CD14-positive monocyte (primary cell): Measurements from ENCODE around the gene CHAT. TPM values are rescaled to one million over a fixed set of nuclear protein-coding genes. Genes with fewer than 3 reads are reported as not detected.
A peak's percentile ranks its signal among the peaks of the same experiment; 100 is the strongest.

Experiments used
- DNase-seq, 3 donors: peaks; one replicate each; pipeline ENCODE4 v3.0.0-alpha.2; 2011 to 2022
- H2AFZ ChIP-seq: 2 replicates; pipeline ENCODE4 v1.6.0; 2012; ENCODE audit warnings: mild to moderate bottlenecking, low read depth, low read length, inconsistent platforms; ENCODE audit not compliant: insufficient read depth, poor library complexity, severe bottlenecking
- H3K27ac ChIP-seq, 2 donors: 1 replicate in 1 of 2; 2 replicates in 1 of 2; pipeline ENCODE4 v1.5.1; 2012 to 2013; ENCODE audit warnings: low read length in 2 of 2, control low read depth in 1 of 2, inconsistent platforms in 1 of 2, low read depth in 1 of 2, mild to moderate bottlenecking in 1 of 2
- H3K27me3 ChIP-seq, 2 donors: one replicate each; pipeline versions ENCODE4 v1.6.0 to v1.6.1; 2011 to 2013; ENCODE audit warnings: low read length in 2 of 2; ENCODE audit not compliant: control insufficient read depth in 2 of 2, insufficient read depth in 2 of 2
- H3K36me3 ChIP-seq, 2 donors: replicated peaks in 1 of 2; 1 replicate in 1 of 2; 2 replicates in 1 of 2; pipeline versions ENCODE4 v1.5.1 to v1.6.1; 2012 to 2013; ENCODE audit warnings: low read length in 2 of 2, control low read depth in 1 of 2, inconsistent platforms in 1 of 2, mild to moderate bottlenecking in 1 of 2; ENCODE audit not compliant: insufficient read depth in 2 of 2, control insufficient read depth in 1 of 2
- H3K4me1 ChIP-seq, 2 donors: 1 replicate in 1 of 2; 2 replicates in 1 of 2; pipeline versions ENCODE4 v1.5.1 to v1.6.1; 2012 to 2013; ENCODE audit warnings: low read length in 2 of 2, control low read depth in 1 of 2, inconsistent platforms in 1 of 2, mild to moderate bottlenecking in 1 of 2, moderate library complexity in 1 of 2; ENCODE audit not compliant: insufficient read depth in 2 of 2, control insufficient read depth in 1 of 2
- H3K4me2 ChIP-seq: replicated peaks from 2 replicates; pipeline ENCODE3; 2012; ENCODE audit warnings: low read length, moderate library complexity, mild to moderate bottlenecking; ENCODE audit not compliant: poor library complexity, severe bottlenecking; ENCODE audit errors: extremely low read depth
- H3K4me3 ChIP-seq, 3 experiments: fragments of 200-600 bp in 1 of 3; sonication (generic) in 1 of 3; replicated peaks in 1 of 3; 1 replicate in 2 of 3; 2 replicates in 1 of 3; pipeline ENCODE4 v1.5.1; 2011 to 2013; ENCODE audit warnings: low read length in 3 of 3, mild to moderate bottlenecking in 3 of 3, control low read depth in 2 of 3, low read depth in 2 of 3, inconsistent platforms in 1 of 3, moderate library complexity in 1 of 3
- H3K79me2 ChIP-seq: 2 replicates; pipeline ENCODE4 v1.6.0; 2012; ENCODE audit warnings: mild to moderate bottlenecking, control low read depth, inconsistent platforms, low read length, moderate library complexity; ENCODE audit not compliant: insufficient read depth
- H3K9ac ChIP-seq: 2 replicates; pipeline ENCODE4 v1.6.0; 2017; ENCODE audit warnings: low read length, mild to moderate bottlenecking; ENCODE audit not compliant: insufficient read depth, poor library complexity, severe bottlenecking
- H3K9me3 ChIP-seq, 2 donors: replicated peaks in 1 of 2; 1 replicate in 1 of 2; 2 replicates in 1 of 2; pipeline versions ENCODE4 v1.5.1 to v1.6.1; 2012 to 2013; ENCODE audit warnings: low read length in 2 of 2, control low read depth in 1 of 2; ENCODE audit not compliant: control insufficient read depth in 1 of 2, insufficient read depth in 1 of 2
- H4K20me1 ChIP-seq: 2 replicates; pipeline ENCODE4 v1.6.0; 2012; ENCODE audit warnings: mild to moderate bottlenecking, low read length, control low read depth, moderate library complexity; ENCODE audit not compliant: insufficient read depth
- H3K27ac Mint-ChIP-seq, 7 donors: one replicate each; pipeline ENCODE4 v1.8.0; 2020; ENCODE audit warnings: mild to moderate bottlenecking in 7 of 7, mixed read lengths in 7 of 7, moderate library complexity in 6 of 7, inconsistent platforms in 2 of 7
- H3K27me3 Mint-ChIP-seq, 3 donors: one replicate each; pipeline ENCODE4 v1.8.0; 2021 to 2022; ENCODE audit warnings: low read depth in 3 of 3, mild to moderate bottlenecking in 3 of 3, mixed read lengths in 3 of 3, moderate library complexity in 3 of 3, inconsistent platforms in 1 of 3
- H3K36me3 Mint-ChIP-seq, 2 donors: one replicate each; pipeline ENCODE4 v1.8.0; 2020; ENCODE audit warnings: mixed read lengths in 2 of 2, inconsistent platforms in 1 of 2, mild to moderate bottlenecking in 1 of 2
- H3K4me1 Mint-ChIP-seq: one replicate; pipeline ENCODE4 v1.8.0; 2020; ENCODE audit warnings: mild to moderate bottlenecking, mixed read lengths
- H3K4me3 Mint-ChIP-seq, 2 donors: one replicate each; pipeline ENCODE4 v1.8.0; 2020; ENCODE audit warnings: mild to moderate bottlenecking in 2 of 2, mixed read lengths in 2 of 2, moderate library complexity in 1 of 2
- H3K9me3 Mint-ChIP-seq, 7 donors: one replicate each; pipeline ENCODE4 v1.8.0; 2020 to 2022; ENCODE audit warnings: mixed read lengths in 7 of 7, mild to moderate bottlenecking in 6 of 7, moderate library complexity in 6 of 7, inconsistent platforms in 2 of 7
- WGBS: methylation state at CpG from one replicate; pipeline ENCODE4 v1.1.5; 2013; ENCODE audit warnings: missing lambda C conversion rate; ENCODE audit not compliant: insufficient coverage; 5-methylcytosine and 5-hydroxymethylcytosine counted together
- intact Hi-C, 2 donors: fragments of 100-400 bp; cut with micrococcal nuclease; formaldehyde crosslinking; loops; one replicate each; pipeline versions ENCODE4 v1.15.0 to v1.15.1; 2023
- polyA minus RNA-seq: library from RNA; depleted of rRNA, polyadenylated mRNA; stranded (reverse); fragments of >200 nt; gene quantifications from 2 replicates; pipeline ENCODE4 v1.2.3, GENCODE V29; 2012
- polyA plus RNA-seq, 3 donors: library from polyadenylated mRNA; depleted of rRNA in 1 of 3; unstranded in 2 of 3; stranded (reverse) in 1 of 3; fragments of 300-500 nt in 2 of 3; fragments of >200 nt in 1 of 3; fragmentation: Illumina TruSeq in 2 of 3; gene quantifications; 1 replicate in 2 of 3; 2 replicates in 1 of 3; pipeline ENCODE4 v1.2.3, GENCODE V29; 2012 to 2021
- total RNA-seq, 12 experiments: library from RNA in 1 of 12; stranded (reverse) in 1 of 12; fragments of 120-200 nt in 1 of 12; gene quantifications; one replicate each; pipeline ENCODE4 v1.2.4 and lab custom pipeline; 2013 to 2026; ENCODE audit warnings: mixed read lengths in 6 of 12, inconsistent platforms in 1 of 12
- TF ChIP-seq, protein P1 (sequence below): fragments of 200-600 bp; IDR thresholded peaks from one replicate; pipeline ENCODE4 v1.8.0; 2022; ENCODE audit warnings: antibody characterized with exemption, mild to moderate bottlenecking

Gene CHAT
- not detected for total RNA-seq (2013)
- polyA plus RNA-seq (not detected), polyA minus RNA-seq (not detected in 2 replicates), total RNA-seq (lab: John Stamatoyannopoulos, UW) (0 to 1.3 (median 0.03) reads per million in 11 experiments)

- Histone ChIP-seq H3K4me1 (no peaks in the 10 kb centered on the region), H3K9ac (no peak within 1 kb of the TSS), H3K27ac (no peak within 1 kb of the TSS), H3K79me2 (no peaks in the 10 kb centered on the region), H3K9me3 (peaks cover 0 to 32% of the 10 kb centered on the region in 2 donors), H3K36me3 (no peaks in the 10 kb centered on the region), H3K4me2 (no peak within 1 kb of the TSS), H4K20me1 (no peaks in the 10 kb centered on the region), H3K27me3 (peaks cover 31 to 73% of the 10 kb centered on the region in 2 donors), H3K4me3 (no peak within 1 kb of the TSS), H2AFZ (no peak within 1 kb of the TSS)
- peak within 1 kb of the TSS in 1 of 2 donors; percentile 71 for H3K4me3 Mint-ChIP-seq
- H3K9me3 Mint-ChIP-seq, result peaks cover 0 to 28% (median 14%) of the 10 kb centered on the region in 7 donors
- peaks cover 74 to 85% (median 75%) of the 10 kb centered on the region in 3 donors for H3K27me3 Mint-ChIP-seq
- TF ChIP-seq, protein P1, sequence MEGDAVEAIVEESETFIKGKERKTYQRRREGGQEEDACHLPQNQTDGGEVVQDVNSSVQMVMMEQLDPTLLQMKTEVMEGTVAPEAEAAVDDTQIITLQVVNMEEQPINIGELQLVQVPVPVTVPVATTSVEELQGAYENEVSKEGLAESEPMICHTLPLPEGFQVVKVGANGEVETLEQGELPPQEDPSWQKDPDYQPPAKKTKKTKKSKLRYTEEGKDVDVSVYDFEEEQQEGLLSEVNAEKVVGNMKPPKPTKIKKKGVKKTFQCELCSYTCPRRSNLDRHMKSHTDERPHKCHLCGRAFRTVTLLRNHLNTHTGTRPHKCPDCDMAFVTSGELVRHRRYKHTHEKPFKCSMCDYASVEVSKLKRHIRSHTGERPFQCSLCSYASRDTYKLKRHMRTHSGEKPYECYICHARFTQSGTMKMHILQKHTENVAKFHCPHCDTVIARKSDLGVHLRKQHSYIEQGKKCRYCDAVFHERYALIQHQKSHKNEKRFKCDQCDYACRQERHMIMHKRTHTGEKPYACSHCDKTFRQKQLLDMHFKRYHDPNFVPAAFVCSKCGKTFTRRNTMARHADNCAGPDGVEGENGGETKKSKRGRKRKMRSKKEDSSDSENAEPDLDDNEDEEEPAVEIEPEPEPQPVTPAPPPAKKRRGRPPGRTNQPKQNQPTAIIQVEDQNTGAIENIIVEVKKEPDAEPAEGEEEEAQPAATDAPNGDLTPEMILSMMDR, result no peak
- WGBS, result 0% methylated on average over 7 of the region's 10 CpGs
- H3K27ac Mint-ChIP-seq, result peak within 1 kb of the TSS in 1 of 7 donors; percentile 42
- H3K36me3 Mint-ChIP-seq, result peaks cover 0 to 6% of the 10 kb centered on the region in 2 donors
- H3K4me1 Mint-ChIP-seq, result no peaks in the 10 kb centered on the region
- no peak for DNase-seq
- intact Hi-C loops, result no loop called here
These were observed at the start of gene CHAT for GRCh38 chr10:49613882-49614241. TSS of gene CHAT (plus strand) at chr10:49614037. CDS start at chr10:49614190, 153 bp downstream.

- H3K4me2 ChIP-seq, result no peak overlapping the region
- no peak overlapping the region for H3K27ac ChIP-seq
- no peaks in the 10 kb centered on the region for H3K4me1 Mint-ChIP-seq
- TF ChIP-seq, protein P1, result no peak
- H3K27me3 ChIP-seq, result peaks cover 0 to 8% of the 10 kb centered on the region in 2 donors
- no peak overlapping the region for H2AFZ ChIP-seq
- peaks cover 7 to 19% (median 13%) of the 10 kb centered on the region in 3 donors for H3K27me3 Mint-ChIP-seq
- H3K27ac Mint-ChIP-seq, result no peak overlapping the region
- no peaks in the 10 kb centered on the region for H3K36me3 Mint-ChIP-seq
- intact Hi-C loops, result no loop called here
- no peaks in the 10 kb centered on the region for H3K4me1 ChIP-seq
- H3K4me3 Mint-ChIP-seq, result no peak overlapping the region
- peaks cover 3 to 5% of the 10 kb centered on the region in 2 donors for H3K9me3 ChIP-seq
- H3K79me2 ChIP-seq, result no peaks in the 10 kb centered on the region
- 87% methylated on average over 4 of the region's 4 CpGs for WGBS
- no peaks in the 10 kb centered on the region for H4K20me1 ChIP-seq
- H3K9me3 Mint-ChIP-seq, result peaks cover 4 to 22% (median 13%) of the 10 kb centered on the region in 7 donors
- no peak overlapping the region for H3K4me3 ChIP-seq
- H3K36me3 ChIP-seq, result no peaks in the 10 kb centered on the region
- no peak overlapping the region for H3K9ac ChIP-seq
- DNase-seq, result no peak
These were observed 49.3 kb upstream of the CHAT start for GRCh38 chr10:49564461-49565009.
